8988T (cell line): ENCODE results near the gene CAST.

Source experiments
- DNase-seq: peaks from one replicate; pipeline ENCODE4 v3.0.0; 2011

Gene CAST

DNA sequence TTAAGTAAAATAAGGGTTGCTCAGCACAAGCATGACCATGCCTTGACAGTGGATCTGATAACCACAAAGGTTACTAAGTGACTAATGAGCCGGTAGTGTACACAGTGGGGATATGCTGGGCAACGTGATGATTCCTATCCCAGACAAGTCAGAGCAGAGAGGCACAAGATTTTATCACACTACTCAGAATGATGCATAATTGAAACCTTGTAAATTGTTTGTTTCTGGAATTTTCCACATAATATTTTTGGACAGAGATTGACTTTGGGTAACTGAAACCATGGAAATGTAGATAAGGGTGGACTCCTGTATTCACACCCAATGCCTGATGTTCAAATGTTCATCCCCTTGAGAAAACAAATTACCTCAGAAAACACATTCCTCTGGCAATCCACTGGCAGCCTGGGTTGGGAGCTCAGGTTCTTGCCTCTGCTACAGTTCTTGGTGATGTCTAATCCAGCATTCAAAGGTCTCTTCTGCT lies 161.8 kb downstream of the CAST start:
- no peak for DNase-seq
